Stimulated activated CD8-positive, alpha-beta memory T cell treated with anti-CD3 and anti-CD28 coated beads, Interleukin-4, amount 100 ng/mL, for 24 hours (primary cell): ENCODE measurements around the gene ANXA4.
"Not testable (repeated sequence)": the region's sequence is repeated elsewhere in the genome, so short reads cannot be mapped to it uniquely, and the experiment has no call there.

Experiments
- DNase-seq: peaks from one replicate; pipeline ENCODE4 v3.0.0-alpha.2; 2020; ENCODE audit warnings: low read depth

ANXA4 gene

DNA sequence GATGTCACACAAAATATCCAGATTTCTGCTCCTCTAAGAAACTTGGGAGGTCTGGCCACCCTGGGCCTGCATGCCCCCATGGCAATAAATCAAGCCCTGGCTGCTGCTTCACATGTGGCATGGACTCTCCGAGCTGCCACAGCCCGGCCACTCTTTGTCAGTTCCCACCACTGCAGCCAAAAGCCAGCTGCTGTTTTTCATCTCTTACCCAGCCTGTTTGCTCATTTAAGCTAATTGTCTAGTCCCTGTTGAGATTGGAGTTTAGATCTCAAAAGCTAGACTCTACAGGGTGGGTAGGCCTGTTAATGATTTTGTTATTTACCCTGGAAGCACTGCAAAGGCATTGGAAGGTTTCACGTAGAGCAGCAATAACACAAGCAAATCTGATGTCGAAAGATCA lies 20.9 kb upstream of the ANXA4 start:
- DNase-seq = no peak

DNA sequence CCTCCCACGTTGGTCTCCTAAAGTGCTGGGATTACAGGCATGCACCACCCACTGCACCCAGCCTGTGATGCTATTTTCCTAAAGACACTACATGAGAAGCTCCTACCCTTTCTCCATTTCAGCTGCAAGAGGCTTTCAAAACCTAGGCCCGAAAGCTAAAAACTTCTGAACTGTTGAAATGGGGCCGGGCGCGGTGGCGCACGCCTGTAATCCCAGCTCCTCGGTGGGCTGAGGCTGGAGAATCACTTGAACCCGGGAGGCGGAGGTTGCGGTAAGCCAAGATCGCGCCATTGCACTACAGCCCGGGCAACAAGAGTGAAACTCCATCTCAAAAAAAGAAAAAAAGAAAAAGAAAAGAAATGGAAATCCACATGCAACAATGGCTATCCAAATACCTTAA lies 18.1 kb upstream of the ANXA4 start:
- DNase-seq = no peak

DNA sequence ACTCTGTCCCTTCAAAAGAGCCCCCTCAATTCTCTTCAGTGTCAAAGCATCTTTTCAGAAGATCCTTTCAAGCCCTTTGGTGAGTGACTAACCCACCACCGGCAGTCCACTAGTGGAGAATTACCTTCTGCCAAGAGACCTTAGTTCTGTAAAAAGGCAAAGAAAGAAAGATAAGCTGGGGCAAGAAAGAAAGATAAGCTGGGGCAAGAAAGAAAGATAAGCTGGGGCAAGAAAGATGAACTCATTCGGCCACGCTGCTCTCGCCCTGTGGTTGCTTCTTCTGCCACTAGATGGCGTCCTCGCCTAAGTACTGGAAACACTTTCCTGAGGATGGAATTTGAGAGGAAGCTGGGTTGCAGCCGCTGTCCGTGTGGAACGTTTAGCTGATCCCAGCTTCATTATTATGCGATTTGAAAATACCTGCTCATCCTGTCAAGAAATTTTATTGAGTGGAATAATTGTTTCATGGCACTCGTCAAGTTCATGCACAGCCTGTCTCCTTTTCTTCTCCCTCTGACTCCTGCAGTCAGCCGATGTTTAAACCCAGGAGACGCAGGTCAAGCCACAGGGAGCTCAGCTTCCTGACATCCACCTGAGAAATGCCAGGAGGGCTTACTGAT lies 17.3 kb upstream of the ANXA4 start:
- DNase-seq = peak; percentile 77

DNA sequence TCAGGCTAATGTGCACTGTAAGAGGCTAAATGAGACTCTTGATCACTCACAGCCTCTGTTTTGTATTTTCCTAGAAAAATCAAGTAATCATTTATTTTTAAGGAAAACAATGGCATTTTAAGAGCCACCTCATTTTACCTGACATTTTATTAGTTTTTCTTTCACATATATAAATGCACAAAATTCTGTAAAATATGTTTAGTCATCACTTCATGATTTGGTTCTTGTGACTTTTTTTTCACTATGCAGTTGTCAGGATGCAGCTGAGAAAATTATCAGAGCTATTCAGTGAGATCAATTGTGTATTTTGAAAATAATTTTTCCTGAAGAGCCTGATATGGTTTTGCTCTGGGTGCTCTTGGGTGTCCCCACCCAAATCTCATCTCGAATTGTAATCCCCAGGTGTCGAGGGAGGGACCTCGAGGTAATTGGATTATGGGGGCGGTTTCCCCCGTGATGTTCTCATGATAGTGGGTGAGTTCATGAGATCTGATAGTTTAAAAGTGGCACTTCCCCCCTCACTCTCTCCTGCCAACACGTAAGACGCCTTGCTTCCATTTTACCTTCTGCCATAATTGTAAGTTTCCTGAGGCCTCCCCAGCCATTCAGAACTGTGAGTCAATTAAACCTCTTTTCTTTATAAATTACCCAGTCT lies 16.1 kb upstream of the ANXA4 start:
- DNase-seq = no peak

DNA sequence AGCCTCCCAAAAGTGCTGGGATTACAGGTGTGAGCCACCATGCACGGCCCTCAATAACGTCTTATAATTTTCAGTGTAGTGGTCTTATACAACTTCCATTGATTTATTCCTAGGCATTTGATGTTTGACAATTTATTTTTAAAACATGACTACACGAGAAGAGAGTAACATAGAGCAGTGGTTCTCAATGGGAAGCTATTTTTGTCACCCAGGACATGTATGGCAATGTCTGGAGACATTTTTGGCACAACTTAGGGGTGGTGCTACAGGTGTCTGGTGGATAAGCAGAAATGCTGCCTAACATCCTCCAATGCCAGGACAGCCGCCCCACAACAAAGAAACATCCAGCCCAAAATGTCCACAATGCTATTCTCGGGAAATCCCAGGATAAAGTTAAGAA lies 12.7 kb upstream of the ANXA4 start:
- no peak for DNase-seq

DNA sequence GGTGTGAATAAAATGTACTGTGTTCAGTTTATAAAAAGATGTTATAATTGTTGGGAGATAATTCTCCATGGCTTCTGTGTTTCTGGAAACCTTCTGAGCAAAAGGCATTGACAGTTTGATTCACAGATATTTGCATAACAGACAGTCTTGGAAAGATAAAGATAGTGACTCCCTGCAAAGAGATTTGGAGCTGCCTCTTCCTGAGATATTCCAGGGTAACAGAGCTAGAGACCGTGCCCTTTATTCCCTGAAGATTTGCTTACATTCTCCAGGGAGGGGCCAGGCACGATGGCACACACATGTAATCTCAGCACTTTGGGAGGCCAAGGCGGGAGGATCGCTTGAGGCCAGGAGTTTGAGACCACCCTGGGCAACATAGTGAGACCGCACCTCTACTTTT lies 12.2 kb upstream of the ANXA4 start:
- DNase-seq = no peak

DNA sequence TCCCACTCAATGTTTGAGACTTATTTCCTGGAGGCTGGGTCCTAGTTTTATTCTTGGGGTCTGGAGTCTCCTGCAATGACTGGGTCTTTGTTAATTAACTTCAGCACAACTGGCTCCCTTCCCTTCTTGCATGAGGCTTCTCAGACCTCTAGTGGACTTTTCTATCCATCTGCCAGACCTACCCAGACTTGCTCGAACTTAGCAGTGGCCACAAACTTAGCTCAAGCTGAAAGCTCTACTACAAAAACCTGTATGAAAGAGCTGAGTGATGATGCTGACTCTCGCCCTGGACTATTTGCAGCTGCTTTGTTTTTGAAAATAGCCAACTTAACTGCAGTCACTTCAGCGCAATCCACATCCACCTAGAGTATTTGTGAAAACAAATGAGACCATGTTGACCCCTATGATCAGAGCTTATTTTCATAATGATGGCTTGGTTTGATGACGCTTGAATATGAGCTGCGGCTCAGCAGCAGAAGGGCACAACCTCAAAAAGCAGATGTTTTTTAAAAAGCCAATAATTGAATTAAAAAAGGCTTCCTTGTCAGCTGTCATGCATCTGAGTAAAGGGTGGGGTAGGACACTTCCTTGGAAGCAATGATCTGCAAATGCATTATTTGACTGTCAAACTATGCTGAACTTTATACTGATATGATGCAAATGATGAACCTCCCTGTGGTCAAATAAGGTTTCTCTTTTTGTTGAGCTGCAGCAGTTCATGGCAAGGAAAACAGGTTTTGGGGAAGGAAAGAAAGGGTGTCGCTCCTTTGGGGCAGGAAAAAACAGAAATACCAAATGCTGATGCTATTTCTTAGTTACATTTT lies 10.6 kb upstream of the ANXA4 start:
- DNase-seq = no peak

DNA sequence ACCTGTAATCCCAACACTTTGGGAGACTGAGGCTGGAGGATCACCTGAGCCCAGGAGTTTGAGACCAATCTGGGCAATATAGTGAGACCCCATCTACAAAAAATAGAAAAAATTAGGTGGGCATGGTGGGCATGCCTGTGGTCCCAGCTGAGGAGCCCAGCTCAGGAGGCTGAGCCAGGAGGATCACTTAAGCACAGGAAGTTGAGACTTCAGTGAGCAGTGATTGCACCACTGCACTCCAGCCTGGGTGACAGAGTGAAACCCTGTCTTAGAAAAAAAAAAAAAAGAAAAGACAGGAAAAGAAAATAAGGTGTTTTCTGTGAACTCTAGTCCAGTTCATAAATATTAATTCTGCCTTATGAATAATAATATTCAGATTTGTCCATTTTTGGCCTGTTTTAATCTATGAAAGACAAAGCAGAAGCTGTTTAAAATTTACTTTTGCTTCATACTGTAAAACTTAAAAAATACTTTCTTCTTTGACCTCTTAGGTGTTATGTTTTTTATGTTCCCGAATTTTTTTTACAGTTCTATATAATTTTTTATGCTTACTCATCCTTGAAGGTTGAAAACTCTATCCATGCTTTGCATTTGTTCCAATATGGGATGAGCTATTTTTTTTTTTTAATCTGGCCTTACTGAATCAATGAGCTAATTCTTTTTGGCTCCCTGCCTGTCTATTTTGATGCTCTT lies 8.4 kb upstream of the ANXA4 start:
- DNase-seq = no peak

DNA sequence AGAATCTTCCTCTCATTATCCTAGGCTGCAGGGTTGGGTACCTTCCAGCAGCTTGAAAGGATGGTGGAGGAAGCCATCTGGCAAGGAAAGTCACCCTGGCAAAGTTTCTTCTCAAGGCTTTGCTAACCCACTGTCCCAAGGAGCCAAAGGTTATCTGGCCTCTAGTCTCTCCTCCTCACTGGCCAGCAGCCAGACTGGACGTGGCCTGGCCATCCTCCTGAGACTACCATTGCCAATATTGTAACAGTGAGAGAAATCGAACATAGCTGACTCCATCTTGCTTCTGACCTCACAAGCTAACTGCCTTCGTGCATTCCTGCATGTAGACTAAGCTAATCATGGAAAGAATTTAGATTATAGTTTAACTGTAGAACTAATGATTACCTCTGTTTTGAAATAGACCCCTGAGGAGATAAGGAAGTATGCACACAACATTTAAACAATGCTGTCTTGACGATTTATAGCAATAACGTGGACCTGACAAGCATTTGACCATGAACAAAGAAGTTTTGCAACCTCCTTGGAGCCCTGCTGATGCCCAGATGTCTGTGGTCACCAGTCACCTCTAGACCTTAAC lies 7.8 kb upstream of the ANXA4 start:
- no peak for DNase-seq

DNA sequence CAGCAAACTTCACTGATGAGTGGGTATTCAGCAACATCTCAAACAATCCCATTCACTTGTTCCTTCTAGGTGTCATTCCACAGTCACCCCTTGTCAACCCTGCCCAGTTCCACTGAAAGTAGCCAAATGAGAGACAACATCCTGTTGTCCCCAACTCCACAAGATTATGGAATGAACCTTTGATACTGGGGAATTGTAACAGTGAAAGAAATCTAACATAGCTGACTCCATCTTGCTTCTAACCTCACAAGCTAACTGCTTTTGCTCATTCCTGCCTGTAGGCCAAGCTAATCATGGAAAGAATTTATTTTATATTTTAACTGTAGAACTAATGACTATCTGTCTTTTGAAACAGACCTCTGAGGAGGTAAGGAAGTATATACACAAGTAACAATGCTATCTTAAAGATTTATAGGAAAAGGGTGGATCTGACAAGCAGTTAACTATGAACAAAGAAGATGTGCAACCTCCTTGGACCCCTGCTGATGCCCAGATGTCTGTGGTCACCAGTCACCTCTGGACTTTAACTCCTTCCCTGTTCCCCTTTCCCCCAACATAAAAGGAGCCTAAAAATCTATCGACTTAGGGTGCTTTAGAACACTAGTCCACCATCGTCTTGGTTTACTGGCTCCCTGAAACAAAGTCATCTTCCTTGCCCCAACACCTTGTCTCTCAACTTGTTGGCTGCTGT lies 6.9 kb upstream of the ANXA4 start:
- no peak for DNase-seq

DNA sequence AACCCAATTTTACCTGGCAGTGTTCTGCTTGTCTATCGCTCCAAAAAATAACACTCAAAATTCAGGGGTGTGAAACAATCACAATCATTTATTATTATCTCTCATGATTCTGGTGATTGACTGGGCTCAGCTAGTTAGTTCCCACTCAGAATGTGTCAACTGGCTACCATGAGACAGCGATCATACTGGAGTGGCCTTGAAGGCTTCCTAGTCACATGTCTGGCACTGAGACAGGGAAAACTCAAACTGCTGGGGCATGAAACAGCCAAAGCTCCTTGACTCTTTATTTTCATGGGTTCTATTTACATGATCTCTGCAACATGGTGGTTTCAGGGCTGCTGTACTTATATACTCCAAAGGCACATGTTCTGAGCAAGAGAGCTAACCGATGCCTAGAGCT lies 6.2 kb upstream of the ANXA4 start:
- no peak for DNase-seq

DNA sequence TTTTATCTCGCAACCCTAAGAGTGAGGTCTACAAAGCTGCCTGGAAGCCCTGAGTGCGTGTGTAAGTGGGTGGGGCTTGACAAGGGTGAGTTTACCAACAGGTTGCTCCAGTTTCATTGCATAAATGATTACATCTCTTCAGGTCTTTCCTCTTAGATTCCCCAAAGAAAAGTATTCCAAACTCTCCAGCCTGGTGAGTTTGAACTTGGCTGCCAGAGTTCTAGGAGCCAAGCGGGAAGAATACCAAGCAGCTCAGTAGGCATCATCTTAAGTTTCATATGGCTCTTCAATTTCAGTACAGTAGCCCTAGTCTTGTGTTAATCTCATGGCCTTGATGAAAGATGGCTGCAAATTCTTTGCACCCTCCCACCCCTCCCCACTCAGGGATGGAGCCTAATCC lies 3.8 kb upstream of the ANXA4 start:
- not testable (repeated sequence) for DNase-seq

DNA sequence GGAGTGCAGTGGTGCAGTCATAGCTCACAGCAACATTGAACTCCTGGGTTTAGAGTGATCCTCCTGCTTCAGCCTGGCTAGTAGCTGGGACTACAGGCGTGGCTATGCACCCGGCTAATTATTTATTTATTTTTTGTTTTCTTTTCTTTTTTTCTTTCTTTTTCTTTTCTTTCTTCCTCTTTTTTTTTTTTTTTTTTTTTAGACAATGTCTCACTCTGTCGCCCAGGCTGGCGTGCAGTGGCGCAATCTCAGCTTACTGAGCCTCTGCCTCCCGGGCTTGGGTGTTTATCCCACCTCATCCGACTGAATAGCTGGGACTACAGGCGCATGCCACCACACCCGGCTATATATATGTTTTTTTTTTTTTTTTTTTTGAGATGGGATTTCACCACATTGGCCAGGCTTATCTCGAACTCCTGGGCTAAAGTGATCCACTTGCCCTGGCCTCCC lies 1.4 kb upstream of the ANXA4 start:
- DNase-seq = no peak

DNA sequence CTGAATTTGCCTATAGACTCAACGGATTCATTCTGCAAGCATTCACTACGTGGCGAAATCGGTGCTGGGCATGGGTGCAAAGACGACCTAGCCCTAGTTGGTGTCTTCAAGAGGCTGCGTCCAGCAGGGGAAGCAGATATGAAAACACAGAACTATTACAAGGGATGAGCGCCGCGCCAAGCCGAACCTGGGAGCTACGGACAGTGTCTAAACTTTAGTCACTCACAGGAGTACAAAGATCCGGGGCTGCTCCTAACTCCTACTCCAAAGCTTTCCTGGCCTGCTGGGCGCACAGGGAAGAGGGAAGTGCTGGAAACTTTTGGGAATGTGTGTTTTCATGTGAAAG lies 732 bp upstream of the ANXA4 start:
- DNase-seq = no peak

DNA sequence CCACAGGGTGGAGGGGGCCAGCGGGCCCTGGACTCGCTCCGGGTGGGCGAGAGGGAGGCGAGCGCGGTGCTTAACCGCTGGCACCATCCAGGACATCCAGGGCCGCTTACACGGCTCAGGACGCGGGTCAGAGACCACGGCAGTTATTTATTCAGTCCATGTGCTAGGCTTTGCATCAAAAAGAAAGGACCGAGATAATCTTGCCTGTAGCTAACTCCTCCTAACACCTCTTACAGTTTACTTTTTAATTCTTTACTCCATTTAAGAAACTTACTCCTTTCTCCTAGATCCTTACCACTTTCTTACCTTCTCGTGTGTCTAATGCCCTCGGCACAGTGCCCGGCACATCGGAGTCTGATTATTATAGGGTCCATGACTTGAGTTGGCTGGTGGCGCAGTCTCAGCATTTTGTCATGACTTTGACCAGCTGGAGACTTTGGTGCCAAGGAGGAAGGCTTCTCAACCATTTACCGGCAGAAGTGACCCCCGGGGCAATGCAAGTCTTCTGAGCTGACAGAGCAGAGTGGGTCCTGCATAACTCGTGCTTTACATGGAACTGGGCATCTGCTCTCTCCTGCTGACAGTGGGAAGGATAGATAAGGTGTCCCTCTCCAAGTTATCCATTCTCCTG lies 503 bp downstream of the ANXA4 start:
- no peak for DNase-seq

DNA sequence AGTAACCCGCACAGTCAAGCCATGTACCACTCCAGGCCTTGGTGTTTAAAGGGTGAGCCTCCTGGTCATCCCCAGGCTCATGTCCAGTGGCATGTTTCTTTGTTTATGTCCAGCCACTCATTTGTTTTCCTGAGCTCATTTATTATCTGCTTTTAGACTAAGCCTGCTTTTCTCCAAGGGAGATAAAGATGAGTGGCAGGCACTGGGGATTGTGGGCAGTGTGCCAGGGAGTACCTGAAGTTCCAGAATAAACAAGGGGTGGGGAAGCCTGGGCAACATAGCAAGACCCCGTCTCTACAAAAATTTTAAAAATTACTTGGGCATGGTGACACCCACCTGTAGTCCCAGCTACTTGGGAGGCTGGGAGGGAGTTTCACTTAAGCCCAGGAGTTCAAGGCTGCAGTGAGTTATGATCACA lies 1.9 kb downstream of the ANXA4 start:
- no peak for DNase-seq

DNA sequence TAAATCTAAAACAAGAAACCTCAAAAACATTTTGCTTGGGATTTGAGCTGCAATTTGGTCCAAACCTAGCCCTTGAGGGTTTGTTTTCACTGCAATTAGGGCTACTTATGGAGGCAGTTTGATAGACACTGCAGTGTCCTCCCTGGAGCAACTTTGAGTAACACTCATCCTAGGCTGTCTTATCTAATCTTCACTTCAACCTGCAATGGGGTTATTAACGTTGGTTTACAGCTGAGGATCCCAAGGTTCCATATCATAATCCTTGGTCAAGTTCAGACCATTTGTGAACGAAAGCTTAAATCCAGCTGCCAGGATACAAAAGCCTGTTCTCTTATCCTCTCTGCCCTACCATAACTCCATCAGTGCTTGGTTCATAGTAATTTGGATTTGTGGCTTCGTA lies 2.5 kb downstream of the ANXA4 start:
- no peak for DNase-seq

DNA sequence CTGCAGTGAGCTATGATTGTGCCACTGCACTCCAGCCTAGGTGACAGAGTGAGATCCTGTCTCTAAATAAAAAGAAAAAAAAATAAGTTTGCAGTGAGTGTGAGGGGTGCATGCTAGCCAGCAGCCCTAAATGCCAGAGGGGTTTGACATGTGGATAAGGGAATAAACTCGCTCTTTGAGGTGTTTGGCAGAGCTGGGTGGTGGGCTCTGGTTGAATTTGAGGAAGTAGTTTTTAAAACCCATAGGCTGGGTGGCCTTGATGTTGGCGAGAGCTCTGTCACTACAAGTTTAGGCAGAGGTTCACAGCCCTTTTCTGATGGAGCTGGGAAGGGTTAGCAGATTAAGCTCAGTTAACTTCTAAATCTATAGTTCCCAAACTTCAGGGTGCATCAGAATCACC lies 3.1 kb downstream of the ANXA4 start:
- DNase-seq = no peak

DNA sequence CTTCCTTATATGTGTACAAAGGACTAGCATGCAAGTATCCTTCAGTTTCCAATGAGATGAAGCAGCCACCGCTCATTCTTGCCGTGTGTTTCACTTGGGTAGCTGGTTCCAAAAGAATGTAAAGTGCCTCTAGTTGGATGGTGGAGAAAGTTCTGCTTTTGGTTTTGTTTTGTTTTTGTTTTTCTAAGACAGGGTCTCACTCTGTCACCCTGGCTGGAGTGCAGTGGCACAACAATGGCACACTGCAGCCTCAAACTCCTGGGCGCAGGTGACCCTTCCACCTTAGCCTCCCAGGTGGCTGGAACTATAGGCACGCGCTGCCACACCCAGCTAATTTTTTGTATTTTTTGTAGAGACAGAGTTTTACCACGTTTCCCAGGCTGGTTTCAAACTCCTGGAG lies 8.3 kb downstream of the ANXA4 start:
- no peak for DNase-seq

DNA sequence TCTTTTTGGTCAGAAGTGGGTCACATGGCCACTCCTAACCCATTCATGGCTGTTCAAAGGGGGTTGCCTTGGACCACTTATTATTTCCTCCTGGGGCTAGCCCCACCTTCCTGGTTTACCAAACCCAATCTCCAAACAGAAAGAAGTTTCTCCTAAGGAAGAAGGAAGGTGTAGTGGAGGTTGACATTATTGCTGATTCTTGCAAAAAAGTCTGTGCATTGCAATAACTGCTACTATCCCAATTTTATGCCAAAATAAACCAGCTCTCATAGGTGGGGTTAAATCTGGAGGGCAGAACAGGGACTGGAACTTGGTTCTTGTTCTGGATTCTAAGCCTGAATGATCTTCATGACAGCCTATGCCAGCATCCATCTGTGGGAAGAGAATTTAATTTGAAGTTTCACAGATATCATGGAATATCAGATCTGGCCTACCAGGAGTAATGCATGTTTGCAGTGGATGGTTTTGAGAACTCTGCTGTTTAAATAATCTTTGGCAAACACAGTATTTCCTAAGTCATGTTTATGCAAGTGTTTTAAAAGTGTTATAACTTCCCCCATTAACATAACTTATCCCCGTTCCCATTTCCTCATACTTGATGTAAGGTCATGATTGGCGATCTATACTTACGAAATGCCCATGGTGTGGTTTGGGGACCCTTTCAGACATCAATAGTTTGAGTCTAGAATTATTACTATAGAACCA lies 11.9 kb downstream of the ANXA4 start:
- no peak for DNase-seq

DNA sequence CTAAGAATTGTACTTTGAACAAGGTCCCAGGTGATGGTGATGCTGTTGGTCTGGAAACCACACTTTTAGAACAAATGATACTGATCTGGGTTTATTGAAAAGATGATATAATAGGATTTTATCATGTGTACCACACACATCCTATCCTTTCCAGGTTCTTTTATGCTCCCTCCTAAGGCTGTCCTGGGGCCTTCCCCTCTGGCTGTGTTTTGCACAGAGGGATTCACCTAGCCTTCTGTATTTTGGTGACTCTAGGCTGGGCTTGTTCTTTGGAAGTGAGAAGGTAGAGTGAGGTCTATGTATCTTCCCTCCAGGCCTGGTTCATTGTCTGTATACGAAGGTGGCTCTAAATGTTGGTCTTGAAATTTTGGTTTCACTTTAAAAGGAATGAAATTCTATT lies 12.7 kb downstream of the ANXA4 start:
- no peak for DNase-seq
